AG09309 (cell line): ENCODE measurements around the gene CEP135.

Experiments used
- DNase-seq: peaks from one replicate; pipeline ENCODE4 v3.0.0-alpha.2; 2010; ENCODE audit warnings: low read depth
- H3K4me3 ChIP-seq: 2 replicates; pipeline ENCODE4 v1.5.1; 2011; ENCODE audit warnings: mild to moderate bottlenecking, low read depth, low read length, moderate library complexity; ENCODE audit not compliant: control insufficient read depth
- TF ChIP-seq, protein P1 (sequence below): IDR thresholded peaks from 2 replicates; pipeline ENCODE4 v1.5.1; 2011; ENCODE audit warnings: mild to moderate bottlenecking, low read depth, low read length, inconsistent platforms; ENCODE audit not compliant: insufficient read depth, control insufficient read depth; ENCODE audit errors: missing control alignments

CEP135 gene

DNA sequence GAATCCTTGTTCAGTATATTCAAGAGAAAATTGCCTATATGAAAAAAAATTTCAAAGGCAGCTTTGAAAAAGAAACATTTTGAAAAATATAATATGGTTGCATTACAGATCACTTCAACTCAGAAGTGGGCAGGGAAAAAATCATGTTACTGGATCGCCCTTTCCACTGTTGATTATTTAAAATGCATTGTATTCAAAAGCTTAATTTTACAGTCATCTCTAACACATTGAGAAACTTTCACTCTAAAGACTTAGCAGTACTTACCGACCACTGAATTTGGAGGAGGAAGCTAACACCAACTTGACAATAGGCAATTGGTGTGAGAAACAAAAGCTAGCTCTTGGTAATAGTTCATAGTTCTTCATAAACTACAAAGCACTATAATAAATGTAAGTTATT lies 101.9 kb downstream of the CEP135 start:
- no peak overlapping the region for H3K4me3 ChIP-seq
- TF ChIP-seq, protein P1, sequence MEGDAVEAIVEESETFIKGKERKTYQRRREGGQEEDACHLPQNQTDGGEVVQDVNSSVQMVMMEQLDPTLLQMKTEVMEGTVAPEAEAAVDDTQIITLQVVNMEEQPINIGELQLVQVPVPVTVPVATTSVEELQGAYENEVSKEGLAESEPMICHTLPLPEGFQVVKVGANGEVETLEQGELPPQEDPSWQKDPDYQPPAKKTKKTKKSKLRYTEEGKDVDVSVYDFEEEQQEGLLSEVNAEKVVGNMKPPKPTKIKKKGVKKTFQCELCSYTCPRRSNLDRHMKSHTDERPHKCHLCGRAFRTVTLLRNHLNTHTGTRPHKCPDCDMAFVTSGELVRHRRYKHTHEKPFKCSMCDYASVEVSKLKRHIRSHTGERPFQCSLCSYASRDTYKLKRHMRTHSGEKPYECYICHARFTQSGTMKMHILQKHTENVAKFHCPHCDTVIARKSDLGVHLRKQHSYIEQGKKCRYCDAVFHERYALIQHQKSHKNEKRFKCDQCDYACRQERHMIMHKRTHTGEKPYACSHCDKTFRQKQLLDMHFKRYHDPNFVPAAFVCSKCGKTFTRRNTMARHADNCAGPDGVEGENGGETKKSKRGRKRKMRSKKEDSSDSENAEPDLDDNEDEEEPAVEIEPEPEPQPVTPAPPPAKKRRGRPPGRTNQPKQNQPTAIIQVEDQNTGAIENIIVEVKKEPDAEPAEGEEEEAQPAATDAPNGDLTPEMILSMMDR: no peak
- DNase-seq: no peak

DNA sequence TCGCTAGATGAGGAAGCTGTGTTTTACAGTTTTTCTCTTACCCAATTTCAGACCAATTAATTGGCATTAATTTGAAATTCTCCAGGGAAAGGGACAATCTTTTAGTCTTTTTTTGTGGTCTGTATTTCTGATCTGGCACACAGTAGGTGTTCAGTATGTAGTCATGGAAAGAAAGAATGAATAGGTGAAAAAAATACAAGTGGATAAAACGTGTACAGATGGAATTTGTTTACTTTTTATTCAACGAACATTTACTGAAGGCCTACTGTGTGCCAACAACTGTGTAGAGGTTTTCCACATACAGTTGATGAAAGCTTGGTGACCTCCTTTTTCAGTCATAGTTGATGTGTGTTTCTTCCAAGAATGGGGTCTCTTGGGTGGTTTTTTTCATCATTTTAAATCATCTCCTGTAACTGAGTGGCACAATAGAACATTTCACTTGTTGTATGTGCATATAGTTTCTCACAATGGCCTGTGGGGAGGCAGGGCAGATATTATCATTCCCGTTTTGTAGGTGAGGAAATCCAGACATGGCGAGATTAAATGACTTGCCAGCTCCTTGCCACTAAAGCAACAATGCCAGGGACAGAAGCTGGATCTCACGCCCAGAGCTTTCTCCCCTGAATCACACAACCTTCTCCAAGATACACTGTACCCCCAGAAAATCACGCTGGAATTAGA lies 102.4 kb downstream of the CEP135 start:
- no peak overlapping the region for H3K4me3 ChIP-seq
- TF ChIP-seq, protein P1: no peak
- DNase-seq: no peak

DNA sequence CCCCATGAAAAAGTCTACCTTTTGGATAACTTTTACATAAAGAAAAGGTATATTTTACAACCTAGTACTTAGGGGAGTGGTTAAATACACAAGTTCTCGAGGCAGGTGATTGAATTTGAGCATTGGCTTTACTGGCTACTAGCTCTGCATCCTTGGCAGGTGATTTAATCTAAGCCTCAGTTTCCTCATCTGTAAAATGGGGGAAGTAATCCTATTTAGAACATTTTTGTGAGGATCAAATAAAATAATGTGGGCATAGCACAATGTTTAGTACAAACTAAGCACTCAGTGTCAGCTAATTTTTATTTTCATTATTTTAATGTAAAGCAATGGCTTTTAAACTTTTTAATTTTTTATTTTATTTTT lies 102.9 kb downstream of the CEP135 start:
- H3K4me3 ChIP-seq: no peak overlapping the region
- DNase-seq: no peak
- TF ChIP-seq, protein P1: no peak

DNA sequence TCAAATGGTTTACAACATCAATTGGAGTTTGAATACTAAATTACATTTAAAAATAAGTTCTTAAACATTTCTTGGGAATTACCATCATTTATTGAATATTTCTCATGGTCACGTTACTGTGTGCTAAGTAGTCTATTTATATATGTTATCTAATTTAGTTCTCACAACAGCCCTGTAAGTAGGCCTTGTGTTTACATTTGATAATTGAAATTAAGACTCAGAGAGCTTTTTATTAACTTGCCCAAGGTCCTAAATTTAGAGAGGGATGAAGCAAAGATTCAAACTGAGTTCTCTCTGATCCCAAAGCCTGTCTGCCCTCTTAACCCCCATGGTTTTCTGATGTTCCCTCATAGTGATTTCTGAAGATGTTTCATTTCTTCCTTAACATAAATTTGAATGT lies 103.7 kb downstream of the CEP135 start:
- H3K4me3 ChIP-seq: no peak overlapping the region
- DNase-seq: no peak
- TF ChIP-seq, protein P1: no peak

DNA sequence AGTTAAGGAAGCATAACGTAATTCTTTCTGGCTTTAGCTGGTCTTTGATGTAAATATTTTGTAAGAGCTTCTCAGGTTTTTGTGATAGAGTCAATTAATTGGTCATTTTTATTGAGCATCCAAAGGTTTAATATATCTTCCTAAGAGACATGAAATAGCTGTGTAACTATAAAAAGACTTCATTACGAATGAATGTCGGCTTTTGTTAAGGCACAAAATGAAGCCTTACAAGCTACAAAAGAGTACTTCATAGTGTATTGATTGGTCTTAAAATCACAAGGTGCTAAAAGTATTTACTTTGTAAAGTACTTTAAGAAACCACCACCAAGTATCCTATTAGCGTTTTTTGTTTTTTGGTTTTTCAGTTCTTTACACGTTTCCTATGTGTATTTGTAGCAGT lies 104.2 kb downstream of the CEP135 start:
- no peak overlapping the region for H3K4me3 ChIP-seq
- no peak for DNase-seq
- TF ChIP-seq, protein P1: no peak

DNA sequence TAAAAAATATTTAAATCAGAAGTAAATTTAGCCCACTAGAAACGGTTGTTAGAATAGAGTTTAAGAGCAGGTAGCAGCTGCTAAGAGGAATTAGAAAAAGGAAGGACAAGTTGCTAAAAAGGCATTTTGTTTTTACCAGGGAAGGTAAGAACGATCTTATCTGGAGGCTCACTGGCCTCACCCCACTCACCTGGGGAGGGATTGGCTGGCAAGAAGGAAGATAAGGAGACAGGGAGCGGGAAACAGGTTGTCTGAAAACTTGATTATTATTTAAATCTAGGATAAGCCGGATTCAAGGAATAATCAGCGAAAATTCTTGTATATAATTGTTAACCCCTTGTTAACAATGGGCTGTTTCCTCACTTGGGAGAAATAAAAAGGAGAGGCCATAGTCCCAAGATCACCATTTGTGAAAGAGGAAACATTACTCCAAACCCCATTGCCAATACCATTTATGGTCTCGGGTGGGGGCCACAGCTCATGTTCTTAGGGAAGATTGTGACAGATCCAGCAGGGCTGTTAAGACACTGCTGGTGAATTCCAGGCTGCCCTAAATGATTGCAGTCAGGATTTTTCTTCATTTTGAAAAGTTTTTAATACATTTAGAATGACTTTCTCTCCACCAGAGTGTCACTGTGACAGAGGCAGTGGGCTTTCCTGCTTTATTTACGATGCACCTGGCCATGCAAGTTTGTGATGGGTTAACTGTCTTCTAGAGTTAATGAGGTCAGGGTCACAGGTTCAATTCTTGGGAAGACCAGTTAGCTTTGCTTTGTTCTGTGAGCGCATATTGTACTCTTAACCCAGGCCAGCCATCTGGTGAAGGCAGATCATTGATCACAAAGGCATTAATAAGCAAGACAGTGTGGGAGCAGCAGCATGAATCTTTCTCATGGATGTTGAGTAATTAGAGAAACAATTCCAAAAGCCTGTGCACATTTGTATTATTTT lies 106.6 kb downstream of the CEP135 start:
- TF ChIP-seq, protein P1: no peak
- H3K4me3 ChIP-seq: no peak overlapping the region
- no peak for DNase-seq
